Suprapubic skin (tissue), 3 donors: ENCODE measurements around the gene ETV6.

Experiments
- CTCF ChIP-seq, 2 donors: fragments of 200-600 bp in 1 of 2; fragments of 450-650 bp in 1 of 2; sonication (generic) in 1 of 2; IDR thresholded peaks; one replicate each; pipeline ENCODE4 v1.5.1; 2016 to 2019; ENCODE audit warnings: antibody characterized with exemption in 2 of 2, mild to moderate bottlenecking in 1 of 2, moderate library complexity in 1 of 2
- EP300 ChIP-seq: sonication (generic); formaldehyde crosslinking; IDR thresholded peaks from one replicate; pipeline ENCODE4 v1.6.1; 2017; ENCODE audit warnings: antibody characterized with exemption

GRCh38 chr12:11805043-11805442, 155.6 kb downstream of the ETV6 start:
- no peak for TF ChIP-seq CTCF (IDR thresholded peaks at IDR 0.05)
- no peak for TF ChIP-seq EP300
